Medulla oblongata (tissue), 1 donor: Measurements from ENCODE around the gene SH2D5.
A peak's percentile ranks its signal among the peaks of the same experiment; 100 is the strongest.

Experiments
- DNase-seq: peaks from one replicate; pipeline ENCODE4 v3.0.0-alpha.2; 2015; ENCODE audit errors: extremely low spot score

Gene SH2D5

GRCh38 chr1:20732588-20733359 is at the start of gene SH2D5:
Gene SH2D5 (minus strand): TSS chr1:20732703. CDS start chr1:20728044, 4,659 bp downstream.
- DNase-seq = peak; percentile 80

GRCh38 chr1:20775700-20776099 is 43.2 kb upstream of the SH2D5 start:
- DNase-seq = no peak

DNA sequence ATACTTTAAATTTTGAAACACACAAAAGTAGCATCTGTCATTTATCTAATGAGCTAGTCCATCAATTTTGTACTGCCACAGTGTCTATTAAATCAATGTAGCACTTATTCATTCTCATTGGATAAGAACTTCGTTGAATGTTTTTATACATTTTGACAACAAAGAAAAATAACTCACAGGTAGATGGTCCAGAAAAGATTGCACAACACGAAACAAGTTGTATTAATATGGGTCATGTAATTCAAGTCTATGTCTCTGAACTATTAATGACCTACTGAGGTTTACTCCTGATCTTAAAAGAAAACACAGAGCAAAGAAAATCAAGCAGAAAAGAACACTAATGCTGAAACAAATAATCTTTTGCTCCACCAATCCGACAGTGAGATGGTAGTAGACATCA is 39.3 kb upstream of the SH2D5 start:
- no peak for DNase-seq

DNA sequence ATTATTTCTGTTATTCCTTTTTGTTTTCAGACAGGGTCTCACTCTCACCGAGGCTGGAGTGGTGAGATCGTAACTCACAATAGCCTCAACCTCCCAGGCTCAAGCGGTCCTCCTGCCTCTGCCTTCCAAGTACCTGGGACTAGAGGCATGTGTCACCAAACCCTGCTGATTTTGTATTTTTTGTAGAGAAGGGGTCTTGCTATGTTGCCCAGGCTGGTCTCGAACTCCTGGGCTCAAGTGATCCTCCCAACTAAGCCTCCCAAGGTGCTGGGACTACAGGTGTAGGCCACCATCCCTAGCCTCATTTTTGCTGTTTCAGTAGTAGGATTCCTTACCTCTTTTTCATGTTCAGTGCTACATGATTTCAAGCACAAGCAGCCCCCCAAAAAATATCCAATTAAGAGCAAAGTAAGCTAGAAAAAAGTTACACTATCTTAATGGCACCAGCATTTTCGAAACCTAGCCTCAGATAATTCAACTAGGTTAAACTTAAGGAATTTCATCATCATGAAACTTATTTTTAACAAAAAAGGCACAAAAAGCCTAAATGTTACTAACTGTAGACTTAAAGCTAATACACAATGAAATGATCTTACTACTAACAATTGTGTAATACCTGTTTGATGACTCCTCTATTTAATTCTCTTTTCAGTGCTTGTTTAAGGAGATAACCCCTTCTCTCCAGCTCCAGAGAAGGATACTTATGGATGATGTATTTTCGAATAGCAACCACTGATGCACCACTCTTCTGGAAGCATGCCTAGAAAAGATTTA is 38.0 kb upstream of the SH2D5 start:
- DNase-seq = no peak

DNA sequence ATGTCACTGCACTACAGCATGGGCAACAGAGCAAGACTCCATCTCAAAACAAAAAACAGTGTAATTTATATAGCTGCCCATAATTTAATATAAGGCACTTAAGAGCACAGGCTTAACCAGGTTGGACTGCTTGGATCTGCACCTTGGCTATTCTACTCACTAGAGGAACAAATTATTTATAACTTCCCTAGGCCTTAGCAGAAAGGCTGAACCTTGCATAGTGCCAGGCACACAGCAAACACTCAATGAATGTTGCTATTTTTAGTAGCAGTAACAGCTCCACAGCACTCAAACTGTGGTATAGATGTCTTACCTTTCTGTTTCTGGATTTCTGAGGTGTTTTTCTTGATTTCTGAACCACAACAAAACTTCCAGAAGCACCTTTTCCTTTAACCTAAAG is 34.8 kb upstream of the SH2D5 start:
- no peak for DNase-seq

DNA sequence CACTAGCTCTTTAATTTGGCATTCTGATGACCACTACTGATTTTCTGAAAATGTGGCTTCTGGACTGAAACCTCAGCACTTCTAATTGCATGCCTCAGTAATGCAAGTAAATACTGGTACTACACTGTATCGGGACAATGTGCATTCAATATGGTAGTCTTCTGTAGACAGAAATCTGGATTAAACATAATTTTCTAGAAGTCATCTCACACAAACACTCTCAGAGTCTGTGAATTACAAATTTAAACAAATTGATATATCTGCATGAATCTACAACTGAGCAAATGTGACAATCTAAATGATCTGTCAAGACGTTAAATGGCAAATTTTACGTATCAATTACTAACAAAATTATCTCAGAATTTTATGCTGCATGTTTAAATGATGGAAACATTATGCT is 30.9 kb upstream of the SH2D5 start:
- no peak for DNase-seq

DNA sequence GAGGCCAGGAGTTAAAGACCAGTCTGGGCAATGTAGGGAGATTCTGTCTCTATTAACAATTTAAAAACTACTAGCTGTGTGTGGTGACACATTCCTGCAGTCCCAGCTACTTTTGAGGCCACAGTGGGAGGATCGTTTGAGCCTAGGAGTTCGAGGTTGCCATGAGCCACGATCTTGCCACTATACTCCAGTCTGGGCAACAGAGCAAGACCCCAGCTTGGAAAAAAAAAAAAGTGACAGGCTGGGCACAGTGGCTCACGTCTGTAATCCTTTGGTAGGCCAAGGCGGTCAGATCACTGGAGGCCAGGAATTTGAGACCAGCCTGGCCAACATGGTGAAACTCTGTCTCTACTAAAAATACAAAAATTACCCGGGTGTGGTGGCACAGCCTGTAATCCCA is 27.8 kb upstream of the SH2D5 start:
- no peak for DNase-seq

DNA sequence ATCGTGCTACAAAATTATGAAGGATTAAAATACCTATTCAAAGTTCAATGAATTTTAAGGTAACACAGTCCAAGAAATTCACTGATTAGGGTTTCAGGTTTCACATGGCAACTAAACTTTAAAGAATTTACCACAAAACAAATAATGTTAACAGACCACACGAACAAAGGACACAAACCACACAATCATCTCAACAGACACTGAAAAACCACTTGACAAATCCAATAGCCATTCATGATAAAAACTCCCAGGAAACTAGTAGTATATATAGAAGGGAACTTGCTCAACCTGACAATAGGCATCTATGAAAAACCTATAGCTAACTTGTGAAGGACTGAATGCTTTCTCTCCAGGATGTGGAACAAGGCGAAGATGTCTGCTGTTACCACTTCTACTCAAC is 21.1 kb upstream of the SH2D5 start:
- no peak for DNase-seq

DNA sequence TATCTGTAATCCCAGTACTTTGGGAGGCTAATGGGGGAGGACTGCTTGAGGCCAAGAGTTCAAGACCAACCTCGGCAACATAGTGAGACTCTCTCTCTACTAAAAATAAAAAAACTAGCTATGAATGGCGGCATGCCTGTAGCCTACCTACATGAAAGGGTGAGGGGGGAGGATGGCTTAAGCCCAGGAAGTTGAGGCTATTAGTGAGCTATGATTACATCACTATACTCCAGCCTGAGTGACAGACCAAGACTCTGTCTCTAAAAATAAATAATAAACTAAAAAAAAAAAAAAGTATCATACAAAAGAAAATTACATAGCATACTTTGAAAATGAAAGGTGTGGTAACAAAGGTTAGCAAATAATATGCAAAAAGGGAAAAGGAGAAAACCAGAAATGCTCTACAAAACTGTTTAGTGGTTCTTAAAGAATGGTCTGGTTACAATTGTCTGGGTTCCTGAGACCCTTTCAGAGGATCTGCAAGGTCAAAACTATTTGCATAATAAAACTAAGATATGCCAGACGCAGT is 19.0 kb upstream of the SH2D5 start:
- DNase-seq = no peak

DNA sequence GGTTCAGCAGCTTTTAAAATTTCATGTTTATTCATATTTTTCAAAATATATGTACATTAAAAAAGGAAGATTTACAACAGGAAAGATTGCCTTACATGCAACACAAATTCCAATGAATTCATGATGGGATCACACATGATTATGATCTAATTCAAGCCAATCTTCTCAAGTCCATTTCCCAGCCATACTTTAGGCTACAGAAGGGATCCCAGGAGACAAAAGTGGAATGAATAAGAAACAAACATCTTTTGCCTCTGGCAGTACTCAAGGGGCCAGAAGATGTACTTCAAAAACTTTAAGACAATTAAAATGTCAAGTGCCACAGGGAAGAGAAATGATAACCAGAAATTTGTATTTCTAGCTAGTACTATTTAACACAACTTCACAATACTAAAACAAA is 10.2 kb upstream of the SH2D5 start:
- DNase-seq = no peak

GRCh38 chr1:20740781-20741180 is 8.3 kb upstream of the SH2D5 start:
- DNase-seq = no peak

DNA sequence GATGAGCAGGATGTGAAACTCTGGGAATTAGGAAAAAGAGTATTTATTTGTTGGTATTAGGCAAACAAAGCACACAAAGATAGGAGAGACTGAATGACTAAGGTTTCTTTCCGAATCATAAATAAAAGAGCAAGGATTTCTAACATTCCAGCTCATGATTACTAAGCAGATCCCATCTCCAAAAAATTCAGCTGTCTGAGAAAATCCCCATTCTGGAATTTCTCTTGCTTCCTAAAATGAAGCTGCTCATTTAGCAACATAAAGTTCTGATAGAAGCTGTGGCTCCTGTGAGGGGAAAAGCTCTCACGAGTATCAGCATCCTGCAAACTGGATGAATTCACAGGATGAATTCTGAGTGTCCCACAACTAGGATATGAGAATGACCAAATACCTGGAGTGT is 6.7 kb upstream of the SH2D5 start:
- DNase-seq = no peak

DNA sequence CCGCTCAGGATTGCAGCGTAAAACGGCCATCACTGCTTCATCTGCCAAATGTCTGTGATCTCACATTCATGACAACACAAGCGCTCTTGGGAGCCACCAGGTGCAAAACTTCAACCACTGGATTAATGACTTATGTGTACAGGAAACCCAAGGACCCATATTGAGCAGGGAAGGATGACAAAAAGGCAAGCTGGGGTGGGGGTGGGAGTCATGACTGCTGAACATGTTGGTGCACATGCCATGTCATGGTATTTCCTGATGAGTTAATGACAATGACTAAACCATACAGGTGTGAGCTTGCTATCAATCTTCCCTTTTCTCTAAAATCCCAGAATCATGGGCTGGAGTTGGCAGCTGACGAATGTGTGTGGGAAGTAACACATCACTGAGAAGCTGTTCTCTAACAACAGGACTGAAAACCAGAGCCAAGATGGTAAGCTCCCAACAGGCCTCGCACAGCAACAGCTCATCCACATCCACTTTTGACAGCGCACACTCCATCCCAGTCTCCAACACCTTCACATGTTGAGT is 3.1 kb upstream of the SH2D5 start:
- DNase-seq = no peak

- DNase-seq = no peak
Measured at GRCh38 chr1:20733360-20733975, 965 bp upstream of the SH2D5 start.

DNA sequence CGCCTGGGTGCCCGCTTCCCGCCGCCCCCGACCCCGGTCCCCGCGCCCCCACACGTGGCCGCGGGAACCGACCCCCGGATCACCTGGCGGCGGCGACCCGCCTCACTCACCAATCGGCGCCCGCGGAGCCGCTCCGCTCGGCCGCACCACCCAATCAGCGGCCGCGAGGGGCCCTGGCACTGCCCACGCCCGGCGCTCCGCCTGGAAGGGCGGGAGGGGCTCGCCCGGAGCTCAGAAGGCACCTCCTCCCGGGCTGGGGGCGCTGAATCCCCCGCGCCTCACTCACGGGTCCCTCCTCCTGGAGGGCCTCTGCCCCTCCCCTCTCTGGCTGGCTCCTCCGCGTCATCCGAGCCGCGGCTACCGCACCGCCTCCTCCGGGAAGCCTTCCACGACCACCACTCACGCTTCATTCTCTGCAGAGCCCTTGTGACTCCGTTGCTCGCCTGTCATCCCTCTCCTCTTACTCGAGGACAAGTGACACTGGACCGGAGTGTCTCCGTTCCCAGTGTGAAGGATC is 374 bp downstream of the SH2D5 start:
- DNase-seq = peak; percentile 37

GRCh38 chr1:20731057-20731991 is 1.2 kb downstream of the SH2D5 start:
- no peak for DNase-seq

DNA sequence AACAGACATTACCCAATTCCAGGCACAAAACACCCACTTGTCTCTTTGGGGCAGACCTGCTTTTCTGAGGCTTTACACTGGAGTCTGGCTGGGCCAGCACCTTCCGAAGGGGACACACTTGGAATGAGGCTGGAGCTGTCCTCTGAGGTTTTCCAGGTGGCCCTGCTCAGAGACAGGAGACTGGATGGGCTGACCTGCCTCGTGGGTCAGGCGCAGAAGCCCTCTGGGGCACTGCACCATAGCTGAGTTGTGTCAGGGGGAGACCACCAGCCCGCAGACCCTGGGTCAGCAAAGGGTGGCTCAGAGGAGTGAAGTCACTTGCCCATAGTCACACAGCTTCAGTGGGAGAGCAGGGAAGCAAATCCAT is 1.8 kb downstream of the SH2D5 start:
- DNase-seq = no peak

DNA sequence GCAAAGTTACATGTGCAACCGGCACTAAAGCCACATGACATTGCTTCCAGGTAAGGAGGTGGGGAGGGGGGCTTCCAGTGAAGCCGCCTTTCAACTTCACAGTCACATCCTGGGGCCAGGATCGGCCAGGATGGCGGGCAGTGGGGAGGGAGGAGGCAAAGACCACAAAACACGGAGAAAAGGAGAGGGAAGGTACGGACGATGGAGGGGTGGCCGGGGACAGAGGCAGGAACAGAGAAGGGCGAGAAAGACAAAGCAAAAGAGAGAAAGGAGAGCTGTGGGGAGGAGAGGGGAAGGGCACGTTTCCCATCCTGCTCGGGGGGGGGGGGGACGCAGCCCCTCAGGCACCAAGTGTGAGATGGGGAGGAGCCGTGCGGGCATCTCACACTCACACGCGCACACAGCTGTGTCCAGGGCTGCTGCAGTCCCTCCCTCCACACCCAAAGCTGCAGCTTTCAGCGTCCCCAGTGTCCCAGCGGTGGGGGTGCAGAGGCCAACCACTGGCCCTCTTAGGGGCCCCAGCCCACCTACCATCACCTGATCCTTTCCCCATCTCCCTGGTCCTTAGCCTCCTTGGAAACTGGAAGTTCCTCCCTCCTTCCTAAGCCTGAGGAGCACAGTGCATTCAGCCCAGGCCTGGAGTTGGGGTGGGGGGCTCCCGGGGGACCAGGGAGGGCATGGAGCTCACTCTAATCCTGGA is 2.4 kb downstream of the SH2D5 start:
- no peak for DNase-seq

GRCh38 chr1:20729155-20729931 is 3.2 kb downstream of the SH2D5 start:
- DNase-seq = no peak
